ENCODE results near the gene PTTG1.
A peak's percentile ranks its signal among the peaks of the same experiment; 100 is the strongest.
"Not testable (repeated sequence)": the region's sequence is repeated elsewhere in the genome, so short reads cannot be mapped to it uniquely, and the experiment has no call there.

PTTG1 gene

GRCh38 chr5:160427607-160428006, 6.0 kb downstream of the PTTG1 start:
- DNase-seq = peak in 1 of 3 experiments; percentile 86

GRCh38 chr5:160432196-160432595, 10.5 kb downstream of the PTTG1 start:
- no peak for DNase-seq

GRCh38 chr5:160432787-160433186, 11.1 kb downstream of the PTTG1 start:
- no peak for DNase-seq

DNA sequence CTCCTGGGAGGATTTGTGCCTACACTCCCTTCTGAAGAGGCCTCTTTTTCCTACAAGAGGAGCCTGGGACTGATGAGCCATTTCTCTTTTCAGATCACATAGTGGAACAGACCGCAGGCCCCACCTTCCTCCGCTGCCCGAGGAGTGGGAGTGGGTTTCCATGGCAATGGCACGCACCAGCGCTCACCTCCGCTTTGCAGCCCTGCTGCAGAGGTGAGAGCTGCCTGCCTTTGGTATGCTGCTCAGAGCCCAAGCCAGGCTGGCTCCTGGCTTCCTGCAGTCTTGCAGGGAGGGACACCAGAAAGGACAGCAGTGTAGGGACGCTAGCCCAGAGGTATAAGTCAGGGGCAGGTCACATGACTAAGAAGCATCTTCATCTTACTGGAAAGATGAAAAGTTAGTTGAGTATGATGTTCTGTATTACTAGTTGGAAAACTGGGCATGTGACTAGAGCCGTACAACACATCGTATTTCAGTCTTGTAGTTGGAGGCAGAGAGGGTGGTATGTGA, 12.4 kb downstream of the PTTG1 start:
- DNase-seq = peak; percentile 78 to 95 (median 86)

- DNase-seq = no peak
Observed at GRCh38 chr5:160435532-160435931, 13.9 kb downstream of the PTTG1 start.

GRCh38 chr5:160436017-160436416, 14.4 kb downstream of the PTTG1 start:
- no peak for DNase-seq

DNA sequence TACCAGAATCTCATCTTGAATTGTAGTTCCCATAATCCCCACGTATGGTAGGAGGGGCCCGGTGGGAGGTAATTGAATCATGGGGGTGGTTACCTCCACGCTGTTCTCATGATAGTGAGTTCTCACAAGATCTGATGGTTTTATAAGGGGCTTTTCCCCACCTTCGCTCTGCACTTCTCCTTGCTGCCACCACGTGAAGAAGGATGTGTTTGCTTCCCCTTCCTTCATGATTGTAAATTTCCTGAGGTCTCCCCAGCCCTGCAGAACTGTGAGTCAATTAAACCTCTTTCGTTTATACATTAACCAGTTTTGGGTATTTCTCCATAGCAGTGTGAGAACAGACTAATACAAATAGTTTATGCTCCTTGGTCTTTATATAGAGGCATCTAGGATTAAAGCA, 15.0 kb downstream of the PTTG1 start:
- not testable (repeated sequence) for DNase-seq

- DNase-seq = no peak
Observed at GRCh38 chr5:160437271-160437670, 15.6 kb downstream of the PTTG1 start.

DNA sequence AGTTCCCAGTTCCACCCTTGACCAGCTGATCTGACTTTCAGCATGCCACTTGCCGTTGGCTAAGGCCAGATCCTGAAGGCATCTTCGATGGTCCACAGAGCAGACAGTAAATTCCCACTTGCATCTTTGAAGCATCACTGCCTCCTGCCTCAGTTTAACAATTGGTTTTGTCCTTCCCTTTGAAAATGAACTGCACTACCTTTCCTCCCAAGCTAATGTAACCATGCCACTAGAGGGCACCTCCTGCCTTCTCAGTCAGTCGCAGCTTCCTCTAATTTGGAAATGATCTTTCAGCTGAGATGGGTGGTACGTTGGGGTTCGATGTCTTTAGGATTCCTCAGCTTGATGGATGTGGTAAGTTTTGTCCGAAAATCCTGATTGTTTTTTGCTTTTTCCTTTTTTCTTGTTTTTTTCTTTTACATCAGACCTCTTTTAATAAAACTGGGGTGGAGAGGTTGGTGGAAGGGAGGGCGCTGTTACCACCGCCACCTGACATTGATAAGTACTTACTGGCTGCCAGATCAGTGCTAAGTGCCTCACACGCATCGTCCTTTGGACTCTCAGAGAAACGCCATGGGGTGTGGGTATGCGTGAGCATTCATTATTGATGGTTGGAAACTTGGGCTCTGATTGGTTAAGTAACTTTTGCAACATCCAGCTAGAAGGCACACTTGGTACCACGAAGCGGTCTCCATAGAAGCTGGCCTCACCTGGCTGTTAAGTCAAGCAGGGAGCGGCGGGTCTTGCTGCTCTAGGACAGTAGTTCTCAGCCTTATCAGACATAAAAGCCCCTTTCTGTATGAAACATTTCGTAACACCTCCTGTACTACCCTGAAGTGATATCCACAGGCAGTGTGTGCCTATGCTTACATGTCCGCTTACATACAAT, 16.9 kb downstream of the PTTG1 start:
- DNase-seq = peak; percentile 72 to 86 (median 77)

- peak; percentile 77 to 86 (median 79) for DNase-seq
Observed at GRCh38 chr5:160439205-160439600, 17.5 kb downstream of the PTTG1 start.

DNA sequence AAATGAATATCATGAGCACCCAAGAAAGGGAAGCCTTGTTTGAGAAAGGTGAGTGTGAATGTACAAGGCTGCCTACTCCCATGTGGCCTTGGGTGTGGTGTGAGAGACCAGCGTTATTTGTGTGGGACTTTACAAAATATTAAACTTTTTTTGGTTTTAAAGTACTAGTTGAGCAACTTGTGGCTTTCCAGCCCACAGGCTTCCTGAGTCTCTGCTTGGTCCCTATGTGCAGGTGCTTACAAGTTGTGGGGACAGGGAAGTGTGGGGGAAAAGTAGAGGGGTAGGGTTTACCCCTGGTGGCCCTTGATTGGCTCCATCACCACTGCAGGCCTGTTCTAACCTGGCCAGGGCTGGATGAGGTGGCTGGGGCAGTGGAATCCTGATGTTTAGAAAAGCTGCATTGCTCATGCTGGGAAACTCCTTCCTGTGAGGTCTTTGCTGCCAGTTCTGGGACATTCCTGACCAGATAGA, 19.7 kb downstream of the PTTG1 start:
- no peak for DNase-seq

GRCh38 chr5:160442824-160443431, 21.3 kb downstream of the PTTG1 start:
- no peak for DNase-seq

GRCh38 chr5:160444407-160444806, 22.8 kb downstream of the PTTG1 start:
- DNase-seq = no peak

DNA sequence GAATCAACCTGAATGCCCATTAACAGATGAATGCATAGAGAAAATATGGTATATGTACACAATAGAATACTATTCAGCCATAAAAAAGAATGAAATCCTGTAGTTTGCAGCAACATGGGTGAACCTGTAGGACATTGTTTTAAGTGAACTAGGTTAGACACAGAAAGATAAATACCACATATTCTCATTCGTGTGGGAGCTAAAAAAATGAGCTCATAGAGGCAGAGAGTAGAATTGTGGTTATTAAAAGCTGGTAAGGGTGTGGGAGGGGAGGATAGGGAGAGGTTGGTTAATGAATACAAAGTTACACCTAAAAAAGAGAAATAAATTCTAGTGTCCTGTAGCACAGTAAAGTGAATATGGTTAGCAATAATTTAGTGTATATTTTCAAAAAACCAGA, 23.5 kb downstream of the PTTG1 start:
- no peak for DNase-seq

- no peak for DNase-seq
Observed at GRCh38 chr5:160445751-160446150, 24.1 kb downstream of the PTTG1 start.

GRCh38 chr5:160448886-160449285, 27.2 kb downstream of the PTTG1 start:
- DNase-seq = no peak

- DNase-seq = no peak
Observed at GRCh38 chr5:160449458-160449857, 27.8 kb downstream of the PTTG1 start.

DNA sequence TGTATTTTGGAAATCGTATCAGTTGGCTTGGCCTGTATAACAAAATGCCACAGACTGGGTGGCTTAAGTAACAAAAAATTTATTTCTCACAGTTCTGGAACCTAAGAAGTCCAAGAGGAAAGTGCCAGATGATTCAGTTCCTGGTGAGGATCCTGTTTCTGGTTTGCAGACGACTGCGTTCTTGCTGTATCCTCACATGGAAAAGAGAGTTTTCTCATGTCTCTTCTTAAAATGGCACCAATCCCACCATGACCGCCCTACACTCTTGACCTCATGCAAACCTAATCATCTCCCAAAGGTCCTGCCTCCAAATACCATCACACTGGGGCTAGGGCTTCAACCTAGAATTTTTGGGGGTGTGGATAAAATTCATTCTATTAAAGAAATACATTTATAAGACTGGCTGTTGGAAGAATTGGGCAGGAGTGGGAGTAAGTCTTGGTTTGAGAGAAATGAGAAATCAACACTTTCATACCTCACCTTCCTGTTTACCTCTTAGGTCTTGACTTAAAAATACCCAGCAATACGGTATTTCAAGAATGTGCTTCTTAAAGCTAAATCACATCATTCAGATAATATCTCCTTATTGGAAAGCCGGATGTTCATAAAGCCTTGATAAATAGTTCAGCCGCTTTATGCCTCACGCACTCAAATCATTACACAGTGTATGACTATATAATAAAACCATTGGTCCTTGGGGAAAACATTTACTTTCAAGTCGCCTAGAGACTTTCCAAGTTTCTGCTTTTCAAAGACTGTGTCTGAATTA, 28.7 kb downstream of the PTTG1 start:
- DNase-seq = no peak

DNA sequence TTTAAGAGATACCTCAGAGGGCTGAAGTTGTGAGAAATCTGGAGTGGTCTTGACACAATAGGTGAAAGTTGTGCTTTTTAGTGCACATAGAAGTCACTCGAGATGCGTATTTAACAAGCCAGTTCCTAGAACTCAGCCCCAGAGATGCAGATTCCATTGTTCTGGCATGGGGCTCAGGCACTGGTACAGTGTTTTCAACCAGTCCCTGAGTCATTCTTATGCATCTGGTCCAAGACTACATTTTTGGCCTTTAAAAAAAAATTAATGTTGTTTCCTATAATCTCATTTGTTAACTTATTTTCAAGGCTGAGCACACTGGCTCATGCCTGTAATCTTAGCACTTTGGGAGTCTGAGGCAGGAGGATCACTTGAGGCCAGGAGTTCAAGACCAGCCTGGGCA, 29.6 kb downstream of the PTTG1 start:
- DNase-seq = no peak

- no peak for DNase-seq
Observed at GRCh38 chr5:160452036-160452435, 30.4 kb downstream of the PTTG1 start.

- no peak for DNase-seq
Observed at GRCh38 chr5:160452795-160453194, 31.1 kb downstream of the PTTG1 start.

- DNase-seq = no peak
Observed at GRCh38 chr5:160453751-160454150, 32.1 kb downstream of the PTTG1 start.

DNA sequence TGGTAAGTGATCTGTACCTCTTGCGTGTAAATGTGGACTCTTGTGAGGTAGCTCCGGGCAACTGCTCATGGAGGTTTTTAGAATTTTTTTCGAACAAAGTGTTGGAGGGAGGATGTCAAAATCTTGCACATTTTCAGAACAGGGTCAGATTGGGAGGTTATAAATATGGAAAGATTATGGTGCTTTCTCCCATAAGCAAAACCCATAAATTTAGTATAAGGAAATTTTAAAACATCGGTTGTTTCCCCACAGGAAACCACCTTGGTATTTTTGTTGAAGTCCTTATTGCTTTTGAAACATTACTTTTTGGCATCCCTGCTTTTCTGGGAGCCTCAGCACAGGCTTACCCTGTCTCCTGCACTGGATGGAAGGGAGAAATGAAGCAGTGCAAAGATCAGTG, 33.9 kb downstream of the PTTG1 start:
- DNase-seq = no peak
